Endothelial cell of umbilical vein (primary cell): ENCODE measurements around the gene KCNA2. TPM values are rescaled to one million over a fixed set of nuclear protein-coding genes. Genes with fewer than 3 reads are reported as not detected.

Experiments used
- BruUV-seq: library from RNA; stranded (reverse); fragments of 400-500 nt; replicated peaks from 2 replicates; lab custom pipeline; 2021; lab: Mats Ljungman, UMichigan
- CTCF ChIA-PET: fragments of 300-600, 350-600 bp; sonication (Branson Sonifier 250); formaldehyde crosslinking; loops from one replicate; lab custom pipeline; 2021; ENCODE audit warnings: antibody characterized with exemption, inconsistent platforms; lab: Charles Lee
- POLR2A ChIA-PET: fragments of 300-600, 350-600 bp; sonication (Branson Sonifier 250); formaldehyde crosslinking; loops from one replicate; lab custom pipeline; 2021; ENCODE audit warnings: antibody characterized with exemption, inconsistent platforms; lab: Charles Lee
- DNase-seq: peaks from one replicate; pipeline ENCODE4 v3.0.0-alpha.2; 2011; ENCODE audit warnings: low read depth, low spot score
- FAIRE-seq: peaks from 2 replicates; lab custom pipeline; 2011; peaks lifted over from hg19 to GRCh38; lab: Jason Lieb, UNC
- H2AFZ ChIP-seq: 2 replicates; pipeline ENCODE4 v1.6.0; 2012; ENCODE audit warnings: low read depth, low read length, control low read depth, inconsistent platforms
- H3K27ac ChIP-seq: 2 replicates; pipeline ENCODE4 v1.5.1; 2011; ENCODE audit warnings: low read depth, mild to moderate bottlenecking, control low read depth, low read length, moderate library complexity; ENCODE audit not compliant: insufficient read depth
- H3K27me3 ChIP-seq, 2 experiments: 2 replicates each; pipeline versions ENCODE4 v1.6.0 to v1.6.1; 2011; ENCODE audit warnings: low read length in 2 of 2, mixed read lengths in 1 of 2; ENCODE audit not compliant: control insufficient read depth in 2 of 2, insufficient read depth in 2 of 2
- H3K36me3 ChIP-seq, 2 experiments: 2 replicates in 1 of 2; 3 replicates in 1 of 2; pipeline ENCODE4 v1.5.1; 2011; ENCODE audit warnings: low read length in 2 of 2, mild to moderate bottlenecking in 1 of 2, moderate library complexity in 1 of 2; ENCODE audit not compliant: control insufficient read depth in 2 of 2, insufficient read depth in 2 of 2; ENCODE audit errors: extremely low read depth in 1 of 2
- H3K4me1 ChIP-seq: 3 replicates; pipeline ENCODE4 v1.5.1; 2011; ENCODE audit warnings: mild to moderate bottlenecking, low read length; ENCODE audit not compliant: control insufficient read depth, insufficient read depth; ENCODE audit errors: extremely low read depth
- H3K4me2 ChIP-seq: 2 replicates; pipeline ENCODE4 v1.6.1; 2011; ENCODE audit warnings: low read length, control low read depth, mixed read lengths; ENCODE audit not compliant: insufficient read depth
- H3K4me3 ChIP-seq, 3 experiments: fragments of 200-600 bp in 1 of 3; sonication (generic), shearing (Covaris generic) in 1 of 3; replicated peaks in 1 of 3; 2 replicates each; pipeline ENCODE4 v1.5.1; 2011 to 2016; ENCODE audit warnings: control low read depth in 3 of 3, low read length in 3 of 3, mild to moderate bottlenecking in 2 of 3, inconsistent platforms in 1 of 3, low read depth in 1 of 3, moderate library complexity in 1 of 3; ENCODE audit not compliant: insufficient read depth in 1 of 3
- H3K79me2 ChIP-seq: 2 replicates; pipeline ENCODE4 v1.6.0; 2012; ENCODE audit warnings: low read length, inconsistent platforms; ENCODE audit not compliant: control insufficient read depth, insufficient read depth
- H3K9ac ChIP-seq: replicated peaks from 2 replicates; pipeline ENCODE3; 2011; ENCODE audit warnings: low read length, control low read depth; ENCODE audit not compliant: insufficient read depth; ENCODE audit errors: extremely low read depth
- H3K9me1 ChIP-seq: replicated peaks from 3 replicates; pipeline ENCODE4 v1.6.0; 2011; ENCODE audit warnings: mild to moderate bottlenecking, low read length; ENCODE audit not compliant: control insufficient read depth, insufficient read depth; ENCODE audit errors: extremely low read depth
- H3K9me3 ChIP-seq: replicated peaks from 2 replicates; pipeline ENCODE4 v1.5.1; 2012; ENCODE audit warnings: low read length, inconsistent platforms; ENCODE audit not compliant: control insufficient read depth, insufficient read depth
- H4K20me1 ChIP-seq: replicated peaks from 2 replicates; pipeline ENCODE3; 2011; ENCODE audit warnings: mild to moderate bottlenecking, low read length; ENCODE audit not compliant: control insufficient read depth, insufficient read depth; ENCODE audit errors: extremely low read depth
- EZH2 ChIP-seq: IDR thresholded peaks from 2 replicates; pipeline ENCODE4 v1.6.1; 2012; ENCODE audit warnings: borderline replicate concordance, low read depth, mild to moderate bottlenecking, moderate library complexity, low read length, inconsistent platforms; ENCODE audit not compliant: severe bottlenecking
- FOS ChIP-seq: IDR thresholded peaks from 2 replicates; pipeline ENCODE4 v1.6.1; 2011; ENCODE audit warnings: mild to moderate bottlenecking, low read length, moderate library complexity, borderline replicate concordance; ENCODE audit not compliant: insufficient read depth
- GATA2 ChIP-seq: IDR thresholded peaks from 2 replicates; pipeline ENCODE4 v1.7.0; 2011; ENCODE audit warnings: low read depth, mild to moderate bottlenecking, moderate library complexity, mixed read lengths, low read length; ENCODE audit not compliant: insufficient read length, insufficient read depth
- JUN ChIP-seq: IDR thresholded peaks from 2 replicates; pipeline ENCODE4 v1.6.1; 2011; ENCODE audit warnings: borderline replicate concordance, low read depth; ENCODE audit not compliant: insufficient read length, insufficient read depth
- MYC ChIP-seq: IDR thresholded peaks from one replicate; pipeline ENCODE4 v1.6.1; 2011; ENCODE audit warnings: mild to moderate bottlenecking, low read depth, low read length
- POLR2A ChIP-seq: IDR thresholded peaks from 2 replicates; pipeline ENCODE4 v1.6.1; 2012; ENCODE audit warnings: low read depth, mild to moderate bottlenecking, control low read depth, low read length
- POLR2AphosphoS5 ChIP-seq: IDR thresholded peaks from 2 replicates; pipeline ENCODE4 v1.6.1; 2012; ENCODE audit warnings: low read depth, mild to moderate bottlenecking, control low read depth, low read length, moderate library complexity; ENCODE audit not compliant: insufficient read depth
- dilution Hi-C: fragments of 300-500 bp; cut with MboI; formaldehyde crosslinking; loops from one replicate; pipeline ENCODE4 v1.15.0; 2019; ENCODE audit warnings: low sequenced_read_pairs; ENCODE audit not compliant: extremely low pct_ligation_motif_present
- intact Hi-C: fragments of 100-400 bp; cut with micrococcal nuclease; formaldehyde crosslinking; loops from one replicate; pipeline ENCODE4 v1.10.0; 2022
- polyA plus RNA-seq, 4 experiments: library from polyadenylated mRNA; depleted of rRNA in 3 of 4; stranded (reverse) in 3 of 4; unstranded in 1 of 4; fragments of >200 nt; gene quantifications; 2 replicates each; pipeline versions ENCODE4 v1.2.1 to v1.2.3, GENCODE V29; 2011 to 2012; ENCODE audit warnings: missing spikeins in 1 of 4
- total RNA-seq: library from RNA; stranded (reverse); gene quantifications from 2 replicates; pipeline ENCODE4 v1.2.3, GENCODE V29; 2021
- TF ChIP-seq, protein P1 (sequence below): IDR thresholded peaks from 2 replicates; pipeline ENCODE4 v1.6.1; 2011; ENCODE audit not compliant: insufficient read depth, insufficient read length
- TF ChIP-seq, protein P2 (sequence below), 2 donors: IDR thresholded peaks; 1 replicate in 1 of 2; 2 replicates in 1 of 2; pipeline ENCODE4 v1.5.1; 2011; ENCODE audit warnings: low read length in 2 of 2, mild to moderate bottlenecking in 2 of 2, moderate library complexity in 2 of 2, control low read depth in 1 of 2, inconsistent platforms in 1 of 2, low read depth in 1 of 2; ENCODE audit not compliant: insufficient read depth in 1 of 2; ENCODE audit errors: extremely low read depth in 1 of 2

The KCNA2 gene
- total and polyA plus RNA-seq, 2 donors (not counting 3 experiments of a cell fraction or from before 2014, with no cell fraction given), result not detected

GRCh38 chr1:110638058-110638457, 31.9 kb upstream of the KCNA2 start:
- Histone ChIP-seq H3K9me3 (no peaks in the 10 kb centered on the region), H3K4me1 (no peaks in the 10 kb centered on the region), H3K4me2 (no peak overlapping the region), H4K20me1 (no peaks in the 10 kb centered on the region), H3K9me1 (no peaks in the 10 kb centered on the region), H3K27ac (no peak overlapping the region), H3K4me3 (no peak overlapping the region), H3K79me2 (no peaks in the 10 kb centered on the region), H3K9ac (no peak overlapping the region), H3K27me3 (no peaks in the 10 kb centered on the region), H2AFZ (no peak overlapping the region), H3K36me3 (no peaks in the 10 kb centered on the region)
- no TSS peak for BruUV-seq
- TF ChIP-seq MYC (no peak), POLR2AphosphoS5 (no peak), POLR2A (no peak), FOS (no peak), GATA2 (no peak), EZH2 (no peak), JUN (no peak)
- TF ChIP-seq, protein P1, sequence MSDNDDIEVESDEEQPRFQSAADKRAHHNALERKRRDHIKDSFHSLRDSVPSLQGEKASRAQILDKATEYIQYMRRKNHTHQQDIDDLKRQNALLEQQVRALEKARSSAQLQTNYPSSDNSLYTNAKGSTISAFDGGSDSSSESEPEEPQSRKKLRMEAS, result no peak
- TF ChIP-seq, protein P2, sequence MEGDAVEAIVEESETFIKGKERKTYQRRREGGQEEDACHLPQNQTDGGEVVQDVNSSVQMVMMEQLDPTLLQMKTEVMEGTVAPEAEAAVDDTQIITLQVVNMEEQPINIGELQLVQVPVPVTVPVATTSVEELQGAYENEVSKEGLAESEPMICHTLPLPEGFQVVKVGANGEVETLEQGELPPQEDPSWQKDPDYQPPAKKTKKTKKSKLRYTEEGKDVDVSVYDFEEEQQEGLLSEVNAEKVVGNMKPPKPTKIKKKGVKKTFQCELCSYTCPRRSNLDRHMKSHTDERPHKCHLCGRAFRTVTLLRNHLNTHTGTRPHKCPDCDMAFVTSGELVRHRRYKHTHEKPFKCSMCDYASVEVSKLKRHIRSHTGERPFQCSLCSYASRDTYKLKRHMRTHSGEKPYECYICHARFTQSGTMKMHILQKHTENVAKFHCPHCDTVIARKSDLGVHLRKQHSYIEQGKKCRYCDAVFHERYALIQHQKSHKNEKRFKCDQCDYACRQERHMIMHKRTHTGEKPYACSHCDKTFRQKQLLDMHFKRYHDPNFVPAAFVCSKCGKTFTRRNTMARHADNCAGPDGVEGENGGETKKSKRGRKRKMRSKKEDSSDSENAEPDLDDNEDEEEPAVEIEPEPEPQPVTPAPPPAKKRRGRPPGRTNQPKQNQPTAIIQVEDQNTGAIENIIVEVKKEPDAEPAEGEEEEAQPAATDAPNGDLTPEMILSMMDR (IDR thresholded peaks at IDR 0.05; ENCODE audit: extremely low read depth in 1 of 2, insufficient read depth in 1 of 2, low read depth in 1 of 2, low read length in 2 of 2), result no peak
- dilution Hi-C loops, result no loop called here
- DNase-seq (no peak), FAIRE-seq (no peak)
- CTCF ChIA-PET, result interaction anchor here (1.3 to 2.1 kb wide), 3 partner anchors 10 to 145 kb away, joined by 3 to 4 read pairs (median 3); no protein-coding TSS in a partner anchor
- intact Hi-C loops, result no loop called here
- POLR2A ChIA-PET, result no interaction called here
